Mucosa of descending colon (tissue), 3 donors: Measurements from ENCODE around the gene NAA38. TPM values are rescaled to one million over a fixed set of nuclear protein-coding genes. Genes with fewer than 3 reads are reported as not detected.

ENCODE experiments used
- ATAC-seq: fragments of 200-7000 bp; cut with Tn5 transposase; one replicate; pipeline ENCODE4 v1.9.1; 2020; ENCODE audit warnings: mild to moderate bottlenecking, moderate library complexity
- DNase-seq, 3 donors: peaks; one replicate each; pipeline ENCODE4 v3.0.0-alpha.2; 2020
- H3K36me3 ChIP-seq: fragments of 200-600 bp; one replicate; pipeline ENCODE4 v1.8.0; 2021; ENCODE audit warnings: low read depth, mild to moderate bottlenecking
- H3K4me1 ChIP-seq: fragments of 200-600 bp; one replicate; pipeline ENCODE4 v1.8.0; 2021; ENCODE audit warnings: low read depth, mild to moderate bottlenecking
- H3K4me3 ChIP-seq: fragments of 200-600 bp; one replicate; pipeline ENCODE4 v1.8.0; 2021; ENCODE audit warnings: mild to moderate bottlenecking
- H3K9me3 ChIP-seq: fragments of 200-600 bp; one replicate; pipeline ENCODE4 v1.8.0; 2021; ENCODE audit warnings: mild to moderate bottlenecking
- intact Hi-C, 2 donors: fragments of 100-400 bp; cut with DNase I in 1 of 2; cut with micrococcal nuclease in 1 of 2; formaldehyde crosslinking; loops; one replicate each; pipeline versions ENCODE4 v1.11.0 to v1.11.1; 2022; cut with DNase I, micrococcal nuclease
- total RNA-seq, 3 donors: library from RNA; stranded (reverse); fragmentation: NEBNext Ultra II Directional in 2 of 3; extraction: Animal tissue kit (Norgen Biotek cat#: 25700) in 2 of 3; gene quantifications; one replicate each; pipeline versions ENCODE4 v1.2.1 to v1.2.4, GENCODE V29; 2021 to 2023
- TF ChIP-seq, protein P1 (sequence below): fragments of 200-600 bp; IDR thresholded peaks from one replicate; pipeline ENCODE4 v1.8.0; 2022; ENCODE audit warnings: antibody characterized with exemption, mild to moderate bottlenecking
- donor health status: DM: no; HTN: no; CAD: no; lungs with moderate emphysema.
- donor health status: DM: no; HTN: no; CAD: no.
- donor health status: DM: no; HTN: yes; CAD: no.

The NAA38 gene
- total RNA-seq, 3 donors from 2014 or later = 51.2 to 73.5 (median 58.2) TPM

- peaks cover 15% of the 10 kb centered on the region for H3K36me3 ChIP-seq
- H3K9me3 ChIP-seq = no peaks in the 10 kb centered on the region
- intact Hi-C loops = no loop called here
- DNase-seq (peak in 1 of 3 donors; percentile 65), ATAC-seq (no peak)
- H3K4me1 ChIP-seq = peaks cover 41% of the 10 kb centered on the region
- TF ChIP-seq, protein P1, sequence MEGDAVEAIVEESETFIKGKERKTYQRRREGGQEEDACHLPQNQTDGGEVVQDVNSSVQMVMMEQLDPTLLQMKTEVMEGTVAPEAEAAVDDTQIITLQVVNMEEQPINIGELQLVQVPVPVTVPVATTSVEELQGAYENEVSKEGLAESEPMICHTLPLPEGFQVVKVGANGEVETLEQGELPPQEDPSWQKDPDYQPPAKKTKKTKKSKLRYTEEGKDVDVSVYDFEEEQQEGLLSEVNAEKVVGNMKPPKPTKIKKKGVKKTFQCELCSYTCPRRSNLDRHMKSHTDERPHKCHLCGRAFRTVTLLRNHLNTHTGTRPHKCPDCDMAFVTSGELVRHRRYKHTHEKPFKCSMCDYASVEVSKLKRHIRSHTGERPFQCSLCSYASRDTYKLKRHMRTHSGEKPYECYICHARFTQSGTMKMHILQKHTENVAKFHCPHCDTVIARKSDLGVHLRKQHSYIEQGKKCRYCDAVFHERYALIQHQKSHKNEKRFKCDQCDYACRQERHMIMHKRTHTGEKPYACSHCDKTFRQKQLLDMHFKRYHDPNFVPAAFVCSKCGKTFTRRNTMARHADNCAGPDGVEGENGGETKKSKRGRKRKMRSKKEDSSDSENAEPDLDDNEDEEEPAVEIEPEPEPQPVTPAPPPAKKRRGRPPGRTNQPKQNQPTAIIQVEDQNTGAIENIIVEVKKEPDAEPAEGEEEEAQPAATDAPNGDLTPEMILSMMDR = no peak
- no peak overlapping the region for H3K4me3 ChIP-seq
Observed at GRCh38 chr17:7854078-7854777, 3.1 kb downstream of the NAA38 start.

DNA sequence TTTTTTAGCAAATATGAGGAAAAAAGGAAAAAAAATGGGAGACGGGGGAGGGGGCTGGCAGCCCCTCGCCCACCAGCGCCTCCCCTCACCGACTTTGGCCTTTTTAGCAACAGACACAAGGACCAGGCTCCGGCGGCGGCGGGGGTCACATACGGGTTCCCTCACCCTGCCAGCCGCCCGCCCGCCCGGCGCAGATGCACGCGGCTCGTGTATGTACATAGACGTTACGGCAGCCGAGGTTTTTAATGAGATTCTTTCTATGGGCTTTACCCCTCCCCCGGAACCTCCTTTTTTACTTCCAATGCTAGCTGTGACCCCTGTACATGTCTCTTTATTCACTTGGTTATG lies 3.7 kb downstream of the NAA38 start:
- H3K4me1 ChIP-seq = peaks cover 35% of the 10 kb centered on the region
- H3K36me3 ChIP-seq = peaks cover 15% of the 10 kb centered on the region
- intact Hi-C loops = no loop called here
- H3K9me3 ChIP-seq = no peaks in the 10 kb centered on the region
- H3K4me3 ChIP-seq = no peak overlapping the region
- TF ChIP-seq, protein P1 = no peak
- no peak for ATAC-seq
- DNase-seq = peak in 2 of 3 donors; percentile 25 to 61

DNA sequence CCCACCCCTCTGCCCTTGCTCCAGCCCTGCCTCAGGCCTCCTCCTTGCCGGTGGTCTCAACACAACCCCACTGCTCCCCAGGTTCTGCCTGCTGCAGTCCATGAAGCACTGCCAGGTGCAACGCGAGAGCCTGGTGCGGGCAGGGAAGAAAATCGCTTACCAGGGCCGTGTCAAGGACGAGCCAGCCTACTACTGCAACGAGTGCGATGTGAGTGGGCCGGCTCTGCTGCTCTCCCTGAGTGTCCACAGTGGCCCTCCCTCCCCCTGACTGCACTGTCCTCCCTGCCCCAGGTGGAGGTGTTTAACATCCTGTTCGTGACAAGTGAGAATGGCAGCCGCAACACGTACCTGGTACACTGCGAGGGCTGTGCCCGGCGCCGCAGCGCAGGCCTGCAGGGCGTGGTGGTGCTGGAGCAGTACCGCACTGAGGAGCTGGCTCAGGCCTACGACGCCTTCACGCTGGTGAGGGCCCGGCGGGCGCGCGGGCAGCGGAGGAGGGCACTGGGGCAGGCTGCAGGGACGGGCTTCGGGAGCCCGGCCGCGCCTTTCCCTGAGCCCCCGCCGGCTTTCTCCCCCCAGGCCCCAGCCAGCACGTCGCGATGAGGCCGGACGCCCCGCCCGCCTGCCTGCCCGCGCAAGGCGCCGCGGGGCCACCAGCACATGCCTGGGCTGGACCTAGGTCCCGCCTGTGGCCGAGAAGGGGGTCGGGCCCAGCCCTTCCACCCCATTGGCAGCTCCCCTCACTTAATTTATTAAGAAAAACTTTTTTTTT lies 4.3 kb downstream of the NAA38 start:
- Histone ChIP-seq H3K4me1 (peaks cover 29% of the 10 kb centered on the region), H3K9me3 (no peaks in the 10 kb centered on the region), H3K4me3 (no peak overlapping the region), H3K36me3 (peaks cover 15% of the 10 kb centered on the region)
- no peak for ATAC-seq
- TF ChIP-seq, protein P1 = no peak
- intact Hi-C loops = no loop called here
- peak in 2 of 3 donors; percentile 19 to 58 for DNase-seq

- Histone ChIP-seq H3K9me3 (no peaks in the 10 kb centered on the region), H3K4me3 (no peak overlapping the region), H3K36me3 (peaks cover 9% of the 10 kb centered on the region), H3K4me1 (peaks cover 26% of the 10 kb centered on the region)
- TF ChIP-seq, protein P1 = no peak
- DNase-seq = peak in 2 of 3 donors; percentile 33 to 72
- intact Hi-C loops = no loop called here
- no peak for ATAC-seq
Observed at GRCh38 chr17:7852262-7852670, 5.1 kb downstream of the NAA38 start.

DNA sequence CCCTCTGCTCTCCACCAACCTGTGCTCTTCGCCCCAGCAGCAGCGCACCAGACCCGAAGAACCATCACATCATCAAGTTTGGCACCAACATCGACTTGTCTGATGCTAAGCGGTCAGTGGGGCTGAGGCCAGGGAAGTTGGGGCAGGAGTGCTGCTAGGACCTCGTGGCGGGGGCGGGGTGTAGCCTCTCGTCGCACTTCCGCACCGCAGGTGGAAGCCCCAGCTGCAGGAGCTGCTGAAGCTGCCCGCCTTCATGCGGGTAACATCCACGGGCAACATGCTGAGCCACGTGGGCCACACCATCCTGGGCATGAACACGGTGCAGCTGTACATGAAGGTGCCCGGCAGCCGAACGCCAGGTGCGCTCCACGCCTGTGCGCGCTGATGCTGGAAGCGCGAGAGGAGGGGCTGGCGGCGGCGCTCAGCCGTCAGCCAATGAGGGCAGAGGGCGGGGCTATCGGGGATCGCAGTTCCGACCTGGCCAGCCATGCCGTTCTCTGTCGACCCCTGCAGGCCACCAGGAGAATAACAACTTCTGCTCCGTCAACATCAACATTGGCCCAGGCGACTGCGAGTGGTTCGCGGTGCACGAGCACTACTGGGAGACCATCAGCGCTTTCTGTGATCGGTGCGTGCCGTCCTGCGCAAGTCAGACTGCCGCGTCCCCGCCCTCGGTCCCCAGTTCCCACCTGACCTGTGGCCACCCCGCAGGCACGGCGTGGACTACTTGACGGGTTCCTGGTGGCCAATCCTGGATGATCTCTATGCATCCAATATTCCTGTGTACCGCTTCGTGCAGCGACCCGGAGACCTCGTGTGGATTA lies 5.7 kb downstream of the NAA38 start:
- peak; percentile 93 for ATAC-seq
- H3K36me3 ChIP-seq = peaks cover 7% of the 10 kb centered on the region

More for the DNA sequence above, 5.7 kb downstream of the NAA38 start:
- Histone ChIP-seq H3K4me3 (no peak overlapping the region), H3K4me1 (peaks cover 26% of the 10 kb centered on the region), H3K9me3 (no peaks in the 10 kb centered on the region)
- peak; percentile 93 to 96 (median 94) for DNase-seq
- intact Hi-C loops = no loop called here
- TF ChIP-seq, protein P1 = peak; percentile 95
